ENCODE measurements around the gene SMS. TPM values are rescaled to one million over a fixed set of nuclear protein-coding genes. Genes with fewer than 3 reads are reported as not detected.

Gene SMS
- total and polyA plus RNA-seq, 4 donors, result 47.5 to 55.9 (median 52.3) TPM

DNA sequence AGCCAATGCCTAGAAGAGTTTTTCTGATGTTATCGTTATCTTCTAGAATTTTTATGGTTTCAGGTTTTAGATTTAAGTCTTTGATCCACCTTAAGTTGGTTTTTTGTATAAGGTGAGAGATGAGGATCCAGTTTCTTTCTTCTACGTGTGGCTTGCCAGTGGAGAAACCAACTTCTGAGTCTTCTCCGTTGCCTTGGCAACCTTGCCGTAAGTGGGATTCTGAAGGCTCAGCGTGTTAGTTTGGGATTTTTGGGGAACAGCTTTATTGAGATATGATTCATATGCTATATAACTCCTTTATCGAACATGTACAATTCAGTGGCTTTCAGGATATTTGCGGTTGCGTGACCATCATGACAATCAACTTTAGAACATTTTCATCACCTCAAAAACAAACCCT lies 17.7 kb downstream of the SMS start:
- Histone ChIP-seq H3K9ac (ENCODE audit: insufficient read depth in 1 of 2, low read length in 2 of 2) (no peak overlapping the region), H3K4me1 (ENCODE audit: control insufficient read depth in 5 of 5, insufficient read depth in 5 of 5, low read length in 5 of 5) (peaks cover 6 to 29% (median 16%) of the 10 kb centered on the region in 5 donors), H3K27me3 (ENCODE audit: control insufficient read depth in 3 of 3, insufficient read depth in 3 of 3, low read length in 2 of 3) (peaks cover 0 to 6% (median 0%) of the 10 kb centered on the region in 3 donors), H3K9me3 (ENCODE audit: control insufficient read depth in 4 of 4, insufficient read depth in 3 of 4, low read length in 3 of 4) (no peaks in the 10 kb centered on the region), H3K27ac (ENCODE audit: low read depth in 1 of 2, low read length in 1 of 2) (no peak overlapping the region), H3K4me3 (no peak overlapping the region), H3K36me3 (ENCODE audit: control insufficient read depth in 4 of 4, insufficient read depth in 4 of 4, low read length in 4 of 4) (peaks cover 0 to 2% (median 0%) of the 10 kb centered on the region in 4 donors)
- TF ChIP-seq, protein P1, sequence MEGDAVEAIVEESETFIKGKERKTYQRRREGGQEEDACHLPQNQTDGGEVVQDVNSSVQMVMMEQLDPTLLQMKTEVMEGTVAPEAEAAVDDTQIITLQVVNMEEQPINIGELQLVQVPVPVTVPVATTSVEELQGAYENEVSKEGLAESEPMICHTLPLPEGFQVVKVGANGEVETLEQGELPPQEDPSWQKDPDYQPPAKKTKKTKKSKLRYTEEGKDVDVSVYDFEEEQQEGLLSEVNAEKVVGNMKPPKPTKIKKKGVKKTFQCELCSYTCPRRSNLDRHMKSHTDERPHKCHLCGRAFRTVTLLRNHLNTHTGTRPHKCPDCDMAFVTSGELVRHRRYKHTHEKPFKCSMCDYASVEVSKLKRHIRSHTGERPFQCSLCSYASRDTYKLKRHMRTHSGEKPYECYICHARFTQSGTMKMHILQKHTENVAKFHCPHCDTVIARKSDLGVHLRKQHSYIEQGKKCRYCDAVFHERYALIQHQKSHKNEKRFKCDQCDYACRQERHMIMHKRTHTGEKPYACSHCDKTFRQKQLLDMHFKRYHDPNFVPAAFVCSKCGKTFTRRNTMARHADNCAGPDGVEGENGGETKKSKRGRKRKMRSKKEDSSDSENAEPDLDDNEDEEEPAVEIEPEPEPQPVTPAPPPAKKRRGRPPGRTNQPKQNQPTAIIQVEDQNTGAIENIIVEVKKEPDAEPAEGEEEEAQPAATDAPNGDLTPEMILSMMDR (IDR thresholded peaks at IDR 0.05; ENCODE audit: control extremely low read depth, extremely low read depth), result no peak
- WGBS, 2 donors, result 77 to 84% methylated on average over 8 of the region's 8 CpGs
- ATAC-seq (ENCODE audit: insufficient read depth, low FRiP score) (no peak), DNase-seq (no peak)

DNA sequence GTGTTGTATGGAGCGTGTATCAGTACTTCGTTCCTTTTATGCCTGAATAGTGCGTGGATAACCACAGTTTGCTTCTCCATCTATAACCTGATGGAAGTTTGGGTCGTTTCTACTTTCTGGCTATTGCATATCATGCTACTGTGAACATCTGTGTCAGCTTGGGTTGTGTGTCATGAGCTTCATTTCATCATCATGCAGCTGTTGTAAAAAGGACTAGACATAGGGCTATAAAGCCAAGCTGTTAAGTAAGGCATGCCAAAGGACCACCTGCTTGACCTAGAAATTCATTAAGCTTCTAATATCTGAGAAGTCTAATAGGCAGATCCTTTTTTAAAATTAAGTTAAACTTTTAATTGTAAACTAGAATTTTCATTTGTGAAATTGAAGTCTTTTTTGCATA lies 18.4 kb downstream of the SMS start:
- TF ChIP-seq, protein P1 (IDR thresholded peaks at IDR 0.05; ENCODE audit: control extremely low read depth, extremely low read depth), result no peak
- ATAC-seq (ENCODE audit: insufficient read depth, low FRiP score), result no peak
- Histone ChIP-seq H3K4me1 (ENCODE audit: control insufficient read depth in 5 of 5, insufficient read depth in 5 of 5, low read length in 5 of 5) (peaks cover 9 to 36% (median 16%) of the 10 kb centered on the region in 5 donors), H3K27me3 (ENCODE audit: control insufficient read depth in 3 of 3, insufficient read depth in 3 of 3, low read length in 2 of 3) (peaks cover 0 to 6% (median 0%) of the 10 kb centered on the region in 3 donors), H3K27ac (ENCODE audit: low read depth in 1 of 2, low read length in 1 of 2) (no peak overlapping the region), H3K4me3 (no peak overlapping the region), H3K9me3 (ENCODE audit: control insufficient read depth in 4 of 4, insufficient read depth in 3 of 4, low read length in 3 of 4) (no peaks in the 10 kb centered on the region), H3K36me3 (ENCODE audit: control insufficient read depth in 4 of 4, insufficient read depth in 4 of 4, low read length in 4 of 4) (peaks cover 0 to 2% (median 0%) of the 10 kb centered on the region in 4 donors), H3K9ac (ENCODE audit: insufficient read depth in 1 of 2, low read length in 2 of 2) (no peak overlapping the region)
- DNase-seq, result peak in 2 of 3 donors; percentile 50 to 63
- 76 to 77% methylated on average over 4 of the region's 4 CpGs for WGBS, 2 donors

DNA sequence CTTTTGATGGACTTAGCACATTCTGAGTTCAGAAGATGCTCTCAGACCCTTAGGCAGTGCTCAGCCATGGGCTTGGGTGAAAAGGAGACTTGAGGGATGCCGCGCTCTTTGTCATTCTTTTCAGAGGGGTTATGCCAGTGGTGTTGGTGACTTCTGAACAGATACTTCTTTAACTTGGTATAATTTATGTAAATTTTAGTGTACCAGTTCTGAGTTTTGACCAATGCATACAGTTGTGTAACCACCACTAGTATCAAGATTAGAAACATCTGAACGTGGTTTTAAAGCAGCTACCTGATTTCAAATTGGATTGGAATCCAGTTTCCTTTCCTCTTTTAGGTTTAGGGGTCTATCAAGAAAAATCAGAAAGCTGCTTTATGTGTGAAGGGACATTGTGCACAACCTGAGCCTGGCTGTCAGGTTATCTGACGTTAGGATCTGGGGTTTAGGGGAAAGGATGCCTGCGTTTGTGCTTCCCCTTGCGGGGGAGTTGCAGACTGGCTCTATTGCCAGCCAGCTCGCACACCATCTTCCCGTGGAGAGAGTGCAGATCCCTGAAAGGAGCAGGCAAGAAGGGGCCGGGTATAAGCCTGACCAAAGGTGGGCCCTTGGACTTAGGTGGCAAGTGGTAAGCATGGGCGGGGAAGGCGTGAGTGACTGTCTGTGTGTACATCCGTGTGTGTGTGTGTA lies 19.0 kb downstream of the SMS start:
- WGBS, 2 donors, result 48 to 62% methylated on average over 12 of the region's 12 CpGs
- ATAC-seq (ENCODE audit: insufficient read depth, low FRiP score), result no peak
- H3K9ac ChIP-seq (ENCODE audit: insufficient read depth in 1 of 2, low read length in 2 of 2), result no peak overlapping the region
- peaks cover 0 to 2% (median 0%) of the 10 kb centered on the region in 4 donors for H3K36me3 ChIP-seq (ENCODE audit: control insufficient read depth in 4 of 4, insufficient read depth in 4 of 4, low read length in 4 of 4)
- peaks cover 0 to 6% (median 0%) of the 10 kb centered on the region in 3 donors for H3K27me3 ChIP-seq (ENCODE audit: control insufficient read depth in 3 of 3, insufficient read depth in 3 of 3, low read length in 2 of 3)
- H3K4me1 ChIP-seq (ENCODE audit: control insufficient read depth in 5 of 5, insufficient read depth in 5 of 5, low read length in 5 of 5), result peaks cover 9 to 42% (median 12%) of the 10 kb centered on the region in 5 donors
- H3K27ac ChIP-seq (ENCODE audit: low read depth in 1 of 2, low read length in 1 of 2), result no peak overlapping the region
- no peaks in the 10 kb centered on the region for H3K9me3 ChIP-seq (ENCODE audit: control insufficient read depth in 4 of 4, insufficient read depth in 3 of 4, low read length in 3 of 4)
- TF ChIP-seq, protein P1 (IDR thresholded peaks at IDR 0.05; ENCODE audit: control extremely low read depth, extremely low read depth), result no peak
- H3K4me3 ChIP-seq, result no peak overlapping the region
- no peak for DNase-seq

All from lung (tissue), 12 donors.